AG10803 (cell line): ENCODE results near the gene CELA2A.
"Not testable (repeated sequence)": the region's sequence is repeated elsewhere in the genome, so short reads cannot be mapped to it uniquely, and the experiment has no call there.

Experiments used
- DNase-seq: peaks from one replicate; pipeline ENCODE4 v3.0.0; 2010; ENCODE audit warnings: low read depth
- H3K4me3 ChIP-seq: 2 replicates; pipeline ENCODE4 v1.5.1; 2011; ENCODE audit warnings: mild to moderate bottlenecking, low read length, control low read depth
- TF ChIP-seq, protein P1 (sequence below): conservative IDR thresholded peaks from 2 replicates; pipeline ENCODE4 v1.5.1; 2011; ENCODE audit warnings: mild to moderate bottlenecking, low read length, control low read depth, inconsistent platforms

The CELA2A gene

DNA sequence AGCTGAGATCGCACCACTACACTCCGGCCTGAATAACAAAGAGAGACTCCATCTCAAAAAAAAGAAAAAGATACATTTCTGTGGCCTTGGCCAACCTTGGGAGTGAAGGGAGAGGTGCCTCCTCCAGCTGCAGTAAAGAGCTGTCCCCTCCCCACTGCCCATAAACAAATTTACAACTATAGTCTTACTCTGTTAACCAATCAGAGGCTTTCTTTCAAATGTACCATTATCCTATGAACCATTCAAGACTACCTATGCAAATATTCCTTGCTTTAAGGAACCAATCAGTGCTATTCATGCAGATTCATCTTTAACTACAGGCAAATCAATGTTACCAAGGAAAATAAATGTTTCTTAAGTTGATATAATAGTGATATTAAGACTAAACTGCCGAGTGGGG lies 20.4 kb downstream of the CELA2A start:
- no peak overlapping the region for H3K4me3 ChIP-seq
- TF ChIP-seq, protein P1, sequence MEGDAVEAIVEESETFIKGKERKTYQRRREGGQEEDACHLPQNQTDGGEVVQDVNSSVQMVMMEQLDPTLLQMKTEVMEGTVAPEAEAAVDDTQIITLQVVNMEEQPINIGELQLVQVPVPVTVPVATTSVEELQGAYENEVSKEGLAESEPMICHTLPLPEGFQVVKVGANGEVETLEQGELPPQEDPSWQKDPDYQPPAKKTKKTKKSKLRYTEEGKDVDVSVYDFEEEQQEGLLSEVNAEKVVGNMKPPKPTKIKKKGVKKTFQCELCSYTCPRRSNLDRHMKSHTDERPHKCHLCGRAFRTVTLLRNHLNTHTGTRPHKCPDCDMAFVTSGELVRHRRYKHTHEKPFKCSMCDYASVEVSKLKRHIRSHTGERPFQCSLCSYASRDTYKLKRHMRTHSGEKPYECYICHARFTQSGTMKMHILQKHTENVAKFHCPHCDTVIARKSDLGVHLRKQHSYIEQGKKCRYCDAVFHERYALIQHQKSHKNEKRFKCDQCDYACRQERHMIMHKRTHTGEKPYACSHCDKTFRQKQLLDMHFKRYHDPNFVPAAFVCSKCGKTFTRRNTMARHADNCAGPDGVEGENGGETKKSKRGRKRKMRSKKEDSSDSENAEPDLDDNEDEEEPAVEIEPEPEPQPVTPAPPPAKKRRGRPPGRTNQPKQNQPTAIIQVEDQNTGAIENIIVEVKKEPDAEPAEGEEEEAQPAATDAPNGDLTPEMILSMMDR = no peak
- no peak for DNase-seq

DNA sequence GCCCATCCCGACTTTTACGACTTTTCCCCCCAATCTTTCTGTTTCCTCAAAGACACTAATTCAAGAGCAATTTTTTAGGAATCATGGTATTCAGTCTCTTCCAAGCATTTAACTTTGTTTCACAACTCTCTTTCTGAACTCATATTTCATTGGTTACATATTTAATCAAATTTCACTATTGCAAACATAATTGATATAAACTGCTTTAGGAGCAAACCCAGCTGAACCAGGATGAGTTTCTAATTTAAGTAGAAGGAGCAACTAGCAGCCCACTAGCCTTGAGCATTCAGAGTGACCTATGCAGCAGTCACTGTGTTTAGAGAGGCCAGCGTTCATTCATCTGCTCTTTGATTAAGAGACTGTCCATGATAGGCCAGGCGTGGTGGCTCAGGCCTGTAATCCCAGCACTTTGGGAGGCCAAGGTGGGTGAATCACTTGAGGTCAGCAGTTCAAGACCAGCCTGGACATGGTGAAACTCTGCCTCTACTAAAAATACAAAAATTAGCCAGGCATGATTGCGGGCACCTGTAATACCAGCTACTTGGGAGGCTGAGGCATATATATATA lies 21.2 kb downstream of the CELA2A start:
- TF ChIP-seq, protein P1 = no peak
- no peak overlapping the region for H3K4me3 ChIP-seq
- DNase-seq = no peak

DNA sequence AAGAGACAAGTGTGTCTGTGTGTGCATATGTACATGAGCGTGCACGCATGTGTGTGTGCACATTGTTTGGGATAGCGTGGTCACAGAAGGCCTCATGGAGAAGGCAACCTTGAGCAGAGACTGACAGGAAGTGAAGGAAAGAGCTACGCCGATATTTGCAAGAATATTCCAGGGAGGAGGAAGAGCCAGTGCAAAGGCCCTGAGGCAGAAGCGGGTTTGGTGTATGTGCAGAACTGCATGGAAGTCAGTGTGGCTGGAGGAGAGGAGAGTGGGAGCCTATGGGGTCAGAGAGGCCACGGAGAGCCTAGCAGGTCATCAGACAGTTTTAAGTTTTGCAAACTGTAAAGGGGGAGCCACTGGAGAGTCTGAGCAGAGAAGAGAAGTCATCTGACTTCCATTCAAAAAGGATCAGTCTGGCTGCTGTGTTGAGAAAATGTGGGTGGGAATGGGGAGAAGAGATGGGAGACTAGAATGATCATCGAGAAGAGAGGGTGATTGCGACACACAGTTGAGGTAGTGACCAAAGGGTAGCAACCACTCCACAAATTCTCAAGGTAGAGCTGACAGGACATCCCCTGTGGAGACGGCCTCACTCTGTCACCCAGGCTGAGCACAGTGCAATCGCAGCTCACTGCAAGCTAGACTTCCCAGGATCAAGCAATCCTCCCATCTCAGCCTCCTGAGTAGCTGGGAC lies 23.3 kb downstream of the CELA2A start:
- no peak for DNase-seq
- TF ChIP-seq, protein P1 = no peak
- no peak overlapping the region for H3K4me3 ChIP-seq

DNA sequence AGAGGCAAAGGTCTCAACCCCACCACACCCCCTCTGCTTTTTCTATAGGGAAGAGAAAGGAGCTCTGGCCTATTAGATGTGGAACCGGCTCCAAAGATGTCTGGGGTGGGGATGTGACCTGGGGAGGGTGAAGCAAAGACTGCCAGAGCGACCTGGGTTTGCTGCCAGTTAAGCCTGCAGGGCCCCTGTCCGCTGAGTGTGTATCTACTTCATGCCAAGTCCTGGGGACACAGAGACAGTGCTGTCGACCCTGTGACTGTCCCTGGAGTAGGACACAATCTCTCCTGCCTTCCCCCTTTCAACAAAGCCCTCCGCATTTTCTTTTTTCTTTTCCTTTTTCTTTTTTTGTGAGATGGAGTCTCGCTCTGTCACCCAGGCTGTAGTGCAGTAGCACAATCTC lies 25.9 kb downstream of the CELA2A start:
- DNase-seq = not testable (repeated sequence)

DNA sequence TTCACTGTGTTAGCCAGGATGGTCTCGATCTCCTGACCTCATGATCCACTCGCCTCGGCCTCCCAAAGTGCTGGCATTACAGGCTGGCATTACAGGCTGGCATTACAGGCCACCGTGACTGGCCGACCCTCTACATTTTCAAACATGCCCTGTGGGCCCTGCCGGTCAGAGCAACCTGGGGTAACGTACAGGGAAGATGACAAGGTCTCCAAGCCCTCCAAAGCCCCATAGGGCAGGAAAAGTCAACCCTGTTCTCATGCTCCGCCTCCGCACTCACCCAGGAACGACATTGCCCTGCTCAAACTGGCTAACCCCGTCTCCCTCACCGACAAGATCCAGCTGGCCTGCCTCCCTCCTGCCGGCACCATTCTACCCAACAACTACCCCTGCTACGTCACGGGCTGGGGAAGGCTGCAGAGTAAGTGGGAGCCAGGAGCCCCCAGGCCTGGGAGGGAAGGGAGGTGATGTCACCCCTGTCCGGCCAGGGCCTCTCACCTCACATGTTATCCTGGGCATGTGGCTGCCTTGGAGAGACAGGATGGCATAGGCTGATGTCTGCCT lies 26.5 kb downstream of the CELA2A start:
- DNase-seq, H3K4me3 ChIP-seq: not testable (repeated sequence)

More for the DNA sequence above, 25.9 kb downstream of the CELA2A start:
- H3K4me3 ChIP-seq = not testable (repeated sequence)

DNA sequence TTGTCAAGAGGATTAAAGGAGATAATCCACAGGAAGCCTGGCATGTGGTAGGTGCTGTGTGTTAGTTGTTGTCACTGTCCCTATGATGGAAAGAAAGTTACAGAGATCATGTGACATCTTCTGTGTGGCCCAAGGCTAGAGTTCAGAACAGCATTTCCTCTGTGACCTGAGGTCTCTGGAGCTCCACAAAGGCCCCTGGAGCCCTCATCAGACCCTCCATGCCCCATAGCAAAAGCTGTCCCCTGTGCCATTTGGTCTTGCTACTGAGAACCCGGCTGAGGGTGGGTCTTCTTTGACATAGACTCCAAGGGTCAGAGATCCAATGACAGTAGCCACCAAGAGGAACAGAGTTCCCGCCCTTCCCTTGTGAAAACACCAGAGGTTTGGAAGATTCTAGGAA lies 27.4 kb downstream of the CELA2A start:
- no peak for DNase-seq
- TF ChIP-seq, protein P1 = no peak
- no peak overlapping the region for H3K4me3 ChIP-seq

DNA sequence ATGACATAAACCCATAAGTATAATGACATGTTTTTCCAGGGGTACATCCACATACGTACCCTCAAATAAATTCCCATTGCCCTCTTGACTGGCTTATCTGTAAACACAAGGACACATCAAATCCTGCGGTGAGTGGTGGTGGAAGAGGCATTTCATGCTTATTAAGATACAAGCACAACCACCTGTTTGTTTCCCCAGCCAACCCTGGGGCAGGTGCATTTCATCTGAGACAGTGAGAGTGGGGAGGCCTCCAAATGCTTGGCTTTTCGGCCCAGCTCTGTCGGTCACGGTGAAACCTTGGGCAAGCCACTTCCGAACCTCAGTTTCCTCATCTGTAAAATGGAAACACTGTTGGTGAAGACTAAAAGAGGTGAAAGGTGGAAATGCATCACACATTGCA lies 27.9 kb downstream of the CELA2A start:
- not testable (repeated sequence) for DNase-seq, H3K4me3 ChIP-seq

DNA sequence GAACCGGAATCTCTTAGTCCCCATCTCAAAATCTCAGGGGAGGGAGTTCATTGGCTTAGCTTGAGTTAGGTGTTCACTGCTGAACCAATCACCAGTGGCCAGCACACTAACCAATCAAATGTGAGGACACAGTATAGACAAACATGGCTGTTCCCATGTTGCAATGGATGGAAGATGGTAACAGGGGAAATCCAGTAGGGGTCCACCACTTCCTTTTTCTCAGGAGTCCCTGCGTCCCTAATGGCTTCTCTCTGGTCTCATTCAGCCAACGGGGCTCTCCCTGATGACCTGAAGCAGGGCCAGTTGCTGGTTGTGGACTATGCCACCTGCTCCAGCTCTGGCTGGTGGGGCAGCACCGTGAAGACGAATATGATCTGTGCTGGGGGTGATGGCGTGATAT lies 29.1 kb downstream of the CELA2A start:
- no peak overlapping the region for H3K4me3 ChIP-seq
- TF ChIP-seq, protein P1 = no peak
- no peak for DNase-seq

DNA sequence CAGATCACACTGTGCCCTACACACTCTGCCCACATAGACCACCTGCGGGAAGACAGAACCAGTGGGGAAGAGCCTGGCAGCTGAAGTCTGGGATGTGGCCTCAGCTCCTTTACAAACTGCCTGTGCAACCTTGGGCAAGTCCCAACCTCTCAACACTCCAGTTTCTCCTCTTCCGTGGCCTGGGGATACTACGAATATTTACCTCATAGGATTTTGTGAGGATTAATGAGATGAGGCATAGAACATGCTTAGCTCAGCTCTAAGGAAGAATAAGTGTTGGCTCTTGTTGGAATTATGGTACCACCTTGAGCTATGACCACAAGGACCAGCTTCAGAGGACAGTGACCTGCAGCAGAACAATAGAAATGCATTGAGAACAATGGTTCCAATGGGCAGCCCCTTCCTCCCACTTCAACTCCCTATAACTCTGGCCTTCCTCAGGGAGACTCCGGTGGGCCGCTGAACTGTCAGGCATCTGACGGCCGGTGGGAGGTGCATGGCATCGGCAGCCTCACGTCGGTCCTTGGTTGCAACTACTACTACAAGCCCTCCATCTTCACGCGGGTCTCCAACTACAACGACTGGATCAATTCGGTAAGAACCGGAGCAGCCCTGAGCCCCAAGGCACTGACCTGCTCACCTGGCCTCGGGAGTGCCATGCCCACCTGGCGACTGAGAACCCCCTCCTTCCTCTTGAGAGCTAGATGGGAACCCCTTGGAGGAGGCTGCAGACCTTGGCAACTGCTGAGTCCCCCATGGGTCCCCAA lies 30.5 kb downstream of the CELA2A start:
- DNase-seq, H3K4me3 ChIP-seq: not testable (repeated sequence)
